K562 (cell line): Measurements from ENCODE around the gene CSF1. TPM values are rescaled to one million over a fixed set of nuclear protein-coding genes. Genes with fewer than 3 reads are reported as not detected.

ENCODE experiments used
- ATAC-seq: fragments of 200-7000 bp; cut with Tn5 transposase; 3 replicates; pipeline ENCODE4 v1.9.1; 2020; ENCODE audit warnings: moderate library complexity
- BruUV-seq: library from RNA; stranded (reverse); fragments of 400-500 nt; replicated peaks from 2 replicates; lab custom pipeline; 2021; lab: Mats Ljungman, UMichigan
- CTCF ChIA-PET: fragments of 300-600 bp; formaldehyde crosslinking; extraction: SDS; loops from one replicate; lab custom pipeline; 2021; ENCODE audit warnings: low intra/inter-chr PET ratio; lab: Yijun Ruan, JAX
- POLR2A ChIA-PET: fragments of 300-600, 350-650 bp; sonication (Branson Sonifier 250); formaldehyde crosslinking; extraction: SDS; loops from one replicate; lab custom pipeline; 2021; ENCODE audit warnings: antibody characterized with exemption, inconsistent platforms; lab: Yijun Ruan, JAX
- DNase-seq, 4 experiments: peaks; one replicate each; pipeline versions ENCODE4 v3.0.0 to v3.0.0-alpha.2; 2011 to 2018; ENCODE audit warnings: low spot score in 3 of 4, mixed read lengths in 3 of 4; ENCODE audit errors: extremely low read depth in 1 of 4
- FAIRE-seq: peaks from 2 replicates; lab custom pipeline; 2011; peaks lifted over from hg19 to GRCh38; lab: Jason Lieb, UNC
- H2AFZ ChIP-seq: 2 replicates; pipeline ENCODE4 v1.6.0; 2011; ENCODE audit warnings: low read depth, low read length, control low read depth, inconsistent platforms
- H3K27ac ChIP-seq: fragments of 200-600 bp; 3 replicates; pipeline ENCODE4 v1.8.0; 2011; ENCODE audit warnings: low read depth, mild to moderate bottlenecking, control low read depth, inconsistent platforms, low read length, moderate library complexity, mixed read lengths; ENCODE audit errors: extremely low read depth
- H3K27me3 ChIP-seq, 2 experiments: fragments of 300-600 bp in 1 of 2; 2 replicates in 1 of 2; 3 replicates in 1 of 2; pipeline versions ENCODE4 v1.6.0 to v1.8.0; 2011; ENCODE audit warnings: inconsistent platforms in 2 of 2, low read length in 2 of 2, mild to moderate bottlenecking in 1 of 2, mixed read lengths in 1 of 2, moderate library complexity in 1 of 2; ENCODE audit not compliant: control insufficient read depth in 2 of 2, insufficient read depth in 2 of 2
- H3K36me3 ChIP-seq: fragments of 300-600 bp; 3 replicates; pipeline ENCODE4 v1.8.0; 2011; ENCODE audit warnings: mild to moderate bottlenecking, low read length, inconsistent platforms; ENCODE audit not compliant: control insufficient read depth, insufficient read depth
- H3K4me1 ChIP-seq, 2 experiments: fragments of 200-600 bp in 1 of 2; replicated peaks in 1 of 2; 2 replicates in 1 of 2; 3 replicates in 1 of 2; pipeline versions ENCODE4 v1.5.1 to v1.8.0; 2011; ENCODE audit warnings: inconsistent platforms in 2 of 2, low read length in 2 of 2, mild to moderate bottlenecking in 1 of 2, mixed read lengths in 1 of 2, moderate library complexity in 1 of 2; ENCODE audit not compliant: control insufficient read depth in 2 of 2, insufficient read depth in 2 of 2
- H3K4me2 ChIP-seq: 2 replicates; pipeline ENCODE4 v1.6.1; 2011; ENCODE audit warnings: low read length, control low read depth, inconsistent platforms, mixed read lengths; ENCODE audit not compliant: insufficient read depth
- H3K4me3 ChIP-seq: fragments of 200-600 bp; sonication (generic), shearing (Covaris generic); 2 replicates; pipeline ENCODE4 v1.5.1; 2016; ENCODE audit warnings: control low read depth, inconsistent platforms
- H3K79me2 ChIP-seq: fragments of 200-600 bp; 3 replicates; pipeline ENCODE4 v1.8.0; 2011; ENCODE audit warnings: low read length, inconsistent platforms; ENCODE audit not compliant: control insufficient read depth, insufficient read depth
- H3K9ac ChIP-seq, 2 experiments: 2 replicates each; pipeline versions ENCODE4 v1.6.0 to v1.6.1; 2011; ENCODE audit warnings: low read depth in 2 of 2, low read length in 2 of 2, control low read depth in 1 of 2, inconsistent platforms in 1 of 2, mild to moderate bottlenecking in 1 of 2, mixed read lengths in 1 of 2; ENCODE audit not compliant: insufficient read depth in 1 of 2
- H3K9me1 ChIP-seq: one replicate; pipeline ENCODE4 v1.6.0; 2011; ENCODE audit warnings: inconsistent platforms, mild to moderate bottlenecking, low read length, moderate library complexity; ENCODE audit not compliant: control insufficient read depth, insufficient read depth
- H3K9me3 ChIP-seq: replicated peaks from 2 replicates; pipeline ENCODE4 v1.5.1; 2011; ENCODE audit warnings: low read depth, low read length, inconsistent platforms; ENCODE audit not compliant: control insufficient read depth, insufficient read depth
- H4K20me1 ChIP-seq: replicated peaks from 2 replicates; pipeline ENCODE4 v1.6.1; 2011; ENCODE audit warnings: low read length, inconsistent platforms, mixed read lengths; ENCODE audit not compliant: control insufficient read depth, insufficient read depth
- ATF7 ChIP-seq: fragments of 450-650 bp; IDR thresholded peaks from 2 replicates; pipeline ENCODE4 v1.7.1; 2014; ENCODE audit warnings: mild to moderate bottlenecking, moderate library complexity
- BRD9 ChIP-seq: fragments of 450-650 bp; IDR thresholded peaks from 2 replicates; pipeline ENCODE4 v1.6.1; 2018; ENCODE audit warnings: low read depth; ENCODE audit not compliant: partially characterized antibody
- CBX2 ChIP-seq: fragments of 200-600 bp; sonication (generic); IDR thresholded peaks from one replicate; pipeline ENCODE4 v1.6.1; 2012; ENCODE audit warnings: mild to moderate bottlenecking, low read length, inconsistent platforms; ENCODE audit not compliant: insufficient read depth, poor library complexity, severe bottlenecking
- ELF4 ChIP-seq: fragments of 450-650 bp; formaldehyde crosslinking; IDR thresholded peaks from 2 replicates; pipeline ENCODE4 v1.4.0; 2022; ENCODE audit warnings: missing genetic modification characterization
- GATAD2B ChIP-seq: fragments of 450-650 bp; IDR thresholded peaks from 2 replicates; pipeline ENCODE4 v1.6.1; 2017; ENCODE audit warnings: mild to moderate bottlenecking, borderline replicate concordance
- HEY1 ChIP-seq: fragments of 250-450 bp; sonication (Bioruptor Pico); IDR thresholded peaks from 2 replicates; pipeline ENCODE4 v1.5.0; 2020; ENCODE audit warnings: mild to moderate bottlenecking, moderate library complexity, borderline replicate concordance
- RAD51 ChIP-seq: fragments of 450-650 bp; IDR thresholded peaks from 2 replicates; pipeline ENCODE4 v1.7.1; 2016; ENCODE audit warnings: low read depth, mild to moderate bottlenecking, borderline replicate concordance
- SRSF9 ChIP-seq: fragments of 200-400 bp; formaldehyde crosslinking; IDR thresholded peaks from 2 replicates; pipeline ENCODE4 v1.6.1; 2017; ENCODE audit warnings: low read depth, low read length, borderline replicate concordance
- TEAD1 ChIP-seq, 2 experiments: fragments of 450-650 bp in 1 of 2; sonication (generic) in 1 of 2; formaldehyde crosslinking; IDR thresholded peaks; 2 replicates each; pipeline versions ENCODE4 v1.4.0 to v1.8.0; 2020 to 2022; ENCODE audit warnings: mild to moderate bottlenecking in 2 of 2, missing genetic modification reagents in 1 of 2
- ZBTB7A ChIP-seq: IDR thresholded peaks from 2 replicates; pipeline ENCODE4 v1.6.1; 2011; ENCODE audit warnings: low read depth, mild to moderate bottlenecking, low read length, moderate library complexity, borderline replicate concordance; ENCODE audit not compliant: control insufficient read depth
- WGBS: fragments of 100-300 bp; shearing (Covaris generic); methylation state at CpG from one replicate; pipeline ENCODE4 v1.1.6; 2016; ENCODE audit warnings: low coverage, mixed read lengths; ENCODE audit not compliant: insufficient coverage; ENCODE audit errors: missing lambda C conversion rate; 5-methylcytosine and 5-hydroxymethylcytosine counted together
- in situ Hi-C: fragments of 300-500 bp; cut with MboI; formaldehyde crosslinking; loops from 4 replicates; pipeline ENCODE4 v1.15.0; 2018; ENCODE audit warnings: inconsistent platforms, mixed read lengths
- intact Hi-C: fragments of 100-400 bp; cut with micrococcal nuclease; formaldehyde crosslinking; loops from 2 replicates; pipeline ENCODE4 v1.14.2; 2022
- polyA plus RNA-seq, 8 experiments: library from polyadenylated mRNA; depleted of rRNA in 4 of 8; stranded (reverse) in 5 of 8; unstranded in 3 of 8; fragments of >200 nt; fragmentation: Nextera tagmentation in 2 of 8; fragmentation: Illumina TruSeq in 1 of 8; extraction: Ambion mirVana in 2 of 8; extraction: Trizol in 1 of 8; gene quantifications; 2 replicates each; pipeline versions ENCODE4 v1.2.1 to v1.2.3, GENCODE V29; 2011 to 2014; ENCODE audit warnings: inconsistent platforms in 1 of 8, missing spikeins in 1 of 8
- total RNA-seq, 7 experiments: library from RNA; depleted of rRNA in 6 of 7; stranded (reverse); fragments of >200 nt in 6 of 7; fragmentation: Illumina TruSeq in 2 of 7; extraction: Trizol in 2 of 7; gene quantifications; 2 replicates each; pipeline versions ENCODE4 v1.2.1 to v1.2.3, GENCODE V29; 2011 to 2021; ENCODE audit warnings: low replicate concordance in 1 of 7
- TF ChIP-seq, protein P1 (sequence below): fragments of 450-650 bp; formaldehyde crosslinking; IDR thresholded peaks from 2 replicates; pipeline ENCODE4 v1.4.0; 2020; ENCODE audit warnings: mild to moderate bottlenecking, moderate library complexity

CSF1 gene
- total and polyA plus RNA-seq, 9 of the 15 experiments (the other 6 are each of a cell fraction or from before 2014, with no cell fraction given): 0.18 to 11.8 (median 2.8) TPM

DNA sequence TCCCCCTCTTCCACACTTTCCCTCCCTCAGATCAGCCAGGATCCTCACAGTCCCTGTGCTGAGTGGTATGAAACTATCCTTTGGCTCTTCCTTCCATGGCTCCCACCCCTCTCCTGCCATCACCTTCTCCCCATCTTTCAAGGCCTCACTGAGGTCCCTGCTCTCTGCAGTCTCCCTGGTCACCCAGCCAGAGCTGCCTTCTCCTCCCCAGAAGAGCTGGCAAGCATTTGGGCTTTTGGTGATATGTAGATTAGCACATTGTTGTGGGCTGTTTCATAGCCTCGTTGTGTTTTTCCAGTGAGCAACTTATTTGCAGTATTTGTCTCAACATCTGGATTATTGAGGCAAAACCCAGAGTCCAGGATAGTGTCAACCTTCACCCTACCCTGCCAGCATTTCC, 2.2 kb downstream of the CSF1 start (continued):
- no peak for TF ChIP-seq SRSF9
- TF ChIP-seq ATF7: no peak
- 0 out of 4 replicates have a peak, but pooled peaks of 1 of the 2 experiments have one; percentile 20 for TF ChIP-seq TEAD1 (CRISPR knock-in tag; IDR thresholded peaks at IDR 0.05)
- TF ChIP-seq, protein P1, sequence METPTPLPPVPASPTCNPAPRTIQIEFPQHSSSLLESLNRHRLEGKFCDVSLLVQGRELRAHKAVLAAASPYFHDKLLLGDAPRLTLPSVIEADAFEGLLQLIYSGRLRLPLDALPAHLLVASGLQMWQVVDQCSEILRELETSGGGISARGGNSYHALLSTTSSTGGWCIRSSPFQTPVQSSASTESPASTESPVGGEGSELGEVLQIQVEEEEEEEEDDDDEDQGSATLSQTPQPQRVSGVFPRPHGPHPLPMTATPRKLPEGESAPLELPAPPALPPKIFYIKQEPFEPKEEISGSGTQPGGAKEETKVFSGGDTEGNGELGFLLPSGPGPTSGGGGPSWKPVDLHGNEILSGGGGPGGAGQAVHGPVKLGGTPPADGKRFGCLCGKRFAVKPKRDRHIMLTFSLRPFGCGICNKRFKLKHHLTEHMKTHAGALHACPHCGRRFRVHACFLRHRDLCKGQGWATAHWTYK: 0 out of 2 replicates have a peak, but pooled peaks have one; percentile 28
- peak; percentile 45; the same call in 1 of the 2 replicates for TF ChIP-seq ELF4 (CRISPR knock-in tag)
- TF ChIP-seq, all 486 proteins: peak for 4

DNA sequence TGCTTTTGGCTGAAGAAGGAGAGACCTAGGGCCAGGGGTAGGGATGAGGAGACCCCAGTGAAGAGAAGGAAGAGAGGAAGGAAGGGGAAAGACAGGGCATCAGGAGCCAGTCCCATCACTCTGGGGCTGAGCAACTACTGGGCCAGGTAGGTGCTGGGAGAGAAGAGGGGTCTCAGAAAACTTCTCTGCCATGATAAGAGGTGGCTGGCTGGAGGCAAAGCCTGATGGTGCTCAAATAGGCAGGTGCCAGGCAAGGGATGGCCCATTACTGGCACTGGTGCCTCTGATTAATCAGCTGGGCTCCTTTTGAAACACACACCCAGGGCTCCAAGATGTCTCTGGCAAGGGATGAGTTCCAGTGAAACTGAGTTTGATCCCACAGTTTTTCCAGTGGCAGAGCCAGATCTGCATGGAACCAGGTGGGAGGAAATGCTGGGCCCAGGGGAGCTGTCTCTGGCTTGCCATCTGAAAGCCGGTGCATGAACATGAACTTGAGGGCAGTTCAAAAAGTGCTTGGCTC, 2.8 kb downstream of the CSF1 start:
- in situ Hi-C loops: no loop called here

More for the DNA sequence above, 2.8 kb downstream of the CSF1 start:
- BruUV-seq: no TSS peak
- Histone ChIP-seq H3K79me2 (peaks cover 21% of the 10 kb centered on the region), H4K20me1 (no peaks in the 10 kb centered on the region), H3K9me1 (no peaks in the 10 kb centered on the region), H3K9ac (peak overlapping the region in 1 of 2 experiments; percentile 18; a peak in 1 of 4 replicates), H3K4me2 (no peak overlapping the region), H3K9me3 (no peaks in the 10 kb centered on the region), H3K36me3 (peaks cover 24% of the 10 kb centered on the region), H3K4me1 (peaks cover 40 to 52% of the 10 kb centered on the region in 2 experiments), H2AFZ (no peak overlapping the region), H3K4me3 (no peak overlapping the region), H3K27ac (no peak overlapping the region), H3K27me3 (no peaks in the 10 kb centered on the region)
- 82% methylated on average over 1 of the region's 1 CpG for WGBS
- ATAC-seq (no peak), FAIRE-seq (no peak), DNase-seq (no peak)
- intact Hi-C loops: no loop called here
- TF ChIP-seq GATAD2B (no peak), BRD9 (no peak), RAD51 (no peak), CBX2 (no peak), ZBTB7A (0 out of 2 replicates have a peak, but pooled peaks have one; percentile 9), HEY1 (CRISPR knock-in tag) (no peak)
- POLR2A ChIA-PET: interaction anchor here (0.6 to 2.4 kb wide), 7 partner anchors 9 to 412 kb away, joined by 3 to 11 read pairs (median 3); no protein-coding TSS in a partner anchor
- CTCF ChIA-PET: no interaction called here
